Stimulated activated CD8-positive, alpha-beta memory T cell treated with anti-CD3 and anti-CD28 coated beads, Interleukin-4, amount 100 ng/mL, for 48 hours (primary cell): Measurements from ENCODE around the gene ARHGEF3.
"Not testable (repeated sequence)": the region's sequence is repeated elsewhere in the genome, so short reads cannot be mapped to it uniquely, and the experiment has no call there.

Experiments
- DNase-seq: peaks from one replicate; pipeline ENCODE4 v3.0.0-alpha.2; 2020

ARHGEF3 gene

DNA sequence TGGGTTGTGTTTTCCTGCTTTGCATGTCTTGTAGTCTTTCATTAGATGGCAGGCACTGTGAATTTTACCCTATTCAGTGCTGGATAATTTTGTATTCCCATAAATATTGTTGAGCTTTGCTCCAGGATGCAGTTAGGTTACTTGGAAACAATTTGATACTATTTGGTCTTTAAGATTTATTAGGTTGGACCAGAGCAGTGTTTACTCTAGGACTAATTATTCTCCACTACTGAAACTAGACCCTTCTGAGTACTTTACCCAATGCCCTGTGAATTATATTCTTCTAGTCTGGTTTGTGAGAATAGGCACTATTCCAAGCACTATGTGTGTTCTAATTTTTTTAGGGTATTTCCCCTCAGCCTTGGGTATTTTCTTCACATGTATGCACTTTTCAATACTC is 80.9 kb downstream of the ARHGEF3 start:
- DNase-seq, result no peak

DNA sequence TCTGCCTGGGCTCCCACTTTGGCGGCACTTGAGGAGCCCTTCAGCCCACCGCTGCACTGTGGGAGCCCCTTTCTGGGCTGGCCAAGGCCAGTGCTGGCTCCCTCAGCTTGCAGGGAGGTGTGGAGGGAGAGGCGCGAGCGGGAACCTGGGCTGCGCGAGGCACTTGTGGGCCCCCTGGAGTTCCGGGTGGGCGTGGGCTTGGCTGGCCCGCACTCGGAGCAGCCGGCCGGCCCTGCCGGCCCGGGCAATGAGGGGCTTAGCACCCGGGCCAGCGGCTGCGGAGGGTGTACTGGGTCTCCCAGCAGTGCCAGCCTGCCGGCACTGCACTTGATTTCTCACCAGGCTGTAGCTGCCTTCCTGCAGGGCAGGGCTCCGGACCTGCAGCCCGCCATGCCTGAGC is 82.9 kb downstream of the ARHGEF3 start:
- DNase-seq, result not testable (repeated sequence)

DNA sequence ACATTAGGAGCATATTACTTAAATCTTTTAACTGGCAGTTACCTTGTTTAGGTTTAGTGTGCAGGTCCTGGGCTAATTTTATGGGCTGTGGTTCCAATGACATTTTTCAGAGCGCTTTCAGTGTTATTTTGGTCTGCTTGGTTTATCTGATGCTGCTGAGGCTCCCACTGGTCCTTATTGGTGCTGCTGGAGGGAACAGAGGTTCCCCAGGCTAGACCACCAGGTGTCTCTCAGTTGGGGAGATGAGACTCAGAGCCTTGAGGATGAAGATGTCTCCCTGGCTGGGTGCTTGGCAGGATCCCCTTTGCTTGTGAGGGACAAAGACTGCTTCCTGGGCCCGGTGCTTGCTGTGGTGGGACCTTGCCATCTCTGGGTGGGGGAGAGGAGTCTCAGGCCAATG is 90.4 kb downstream of the ARHGEF3 start:
- no peak for DNase-seq

DNA sequence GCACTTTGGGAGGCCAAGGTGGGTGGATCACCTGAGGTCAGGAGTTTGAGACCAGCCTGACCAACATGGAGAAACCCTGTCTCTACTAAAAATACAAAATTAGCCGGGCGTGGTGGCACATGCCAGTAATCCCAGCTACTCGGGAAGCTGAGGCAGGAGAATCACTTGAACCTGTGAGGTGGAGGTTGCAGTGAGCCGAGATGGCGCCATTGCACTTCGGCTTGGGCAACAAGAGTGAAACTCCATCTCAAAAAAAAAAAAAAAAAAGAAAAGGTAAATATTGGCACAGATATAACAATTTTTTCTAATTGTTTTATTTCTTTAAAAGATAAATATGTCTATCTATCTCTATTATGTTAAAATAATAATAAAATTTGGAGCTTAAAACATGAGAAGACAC is 94.3 kb downstream of the ARHGEF3 start:
- peak; percentile 44 for DNase-seq

DNA sequence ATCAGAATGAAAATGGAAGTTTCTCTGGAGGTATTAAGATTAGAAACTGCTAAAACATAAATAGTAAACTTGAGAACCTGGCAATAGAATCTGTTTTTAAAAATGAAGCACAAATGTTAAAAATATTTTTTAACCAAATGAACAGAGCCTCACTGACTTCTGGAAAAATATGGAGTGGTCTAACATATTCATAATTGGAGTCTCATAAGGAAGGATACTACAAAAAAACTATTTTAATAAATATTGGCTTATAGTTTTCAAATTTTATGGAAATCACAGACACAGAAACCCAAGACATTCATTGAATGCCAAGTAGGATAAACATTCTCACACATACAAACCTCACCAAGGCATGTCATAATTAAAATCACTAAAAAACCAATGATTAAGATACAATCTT is 95.1 kb downstream of the ARHGEF3 start:
- DNase-seq, result no peak

DNA sequence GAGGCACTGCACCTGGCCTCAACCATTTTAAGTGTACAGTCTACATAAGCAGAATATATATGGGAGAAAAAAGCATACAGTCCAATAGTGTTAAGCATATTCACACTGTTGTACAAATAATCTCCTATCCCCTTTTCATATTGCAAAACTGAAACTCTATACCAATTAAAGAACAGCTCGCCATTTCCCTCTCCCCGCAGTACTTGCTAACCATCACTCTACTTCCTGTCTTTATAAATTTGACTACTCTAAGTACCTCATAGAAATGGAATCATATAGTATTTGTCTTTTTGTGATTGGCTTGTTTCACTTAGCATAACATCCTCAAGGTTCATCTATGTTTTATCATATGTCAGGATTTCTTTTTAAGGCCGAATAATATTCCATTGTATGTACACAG is 97.0 kb downstream of the ARHGEF3 start:
- DNase-seq, result no peak

DNA sequence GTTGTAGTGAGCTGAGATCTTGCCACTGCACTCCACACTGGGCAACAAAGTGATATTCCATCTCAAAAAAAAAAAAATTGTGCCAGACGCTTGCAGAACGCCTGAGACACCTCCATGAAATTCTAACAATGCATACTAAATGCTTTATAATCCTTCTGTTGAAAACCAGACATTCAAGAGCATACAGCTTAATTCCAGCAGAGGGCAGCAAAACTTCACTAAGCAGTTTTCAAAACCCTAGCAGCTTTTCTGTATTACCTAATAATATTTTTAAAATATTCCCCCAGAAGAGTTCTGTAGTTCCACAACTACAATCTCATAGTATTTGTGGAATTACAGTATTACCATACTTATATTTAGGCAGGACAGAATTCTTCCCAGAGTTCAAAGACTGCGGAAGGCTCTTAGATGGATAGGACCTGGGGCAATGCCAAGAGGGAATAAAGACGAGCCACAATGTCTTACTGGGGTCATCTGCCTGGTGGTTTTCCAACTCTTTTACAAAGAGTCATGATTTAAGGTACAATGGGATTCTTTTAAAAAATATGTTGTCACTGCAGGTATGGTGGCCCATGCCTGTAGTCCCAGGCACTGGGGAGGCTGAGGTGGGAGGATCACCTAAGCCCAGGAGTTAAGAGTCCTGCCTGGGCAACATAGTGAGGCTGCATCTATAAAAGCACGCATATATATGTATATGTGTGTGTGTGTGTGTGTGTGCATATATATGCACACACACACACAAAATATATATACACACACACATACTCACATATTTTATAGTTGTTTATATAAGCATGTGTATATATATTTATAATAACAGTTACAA is 99.0 kb downstream of the ARHGEF3 start:
- DNase-seq, result peak; percentile 50

DNA sequence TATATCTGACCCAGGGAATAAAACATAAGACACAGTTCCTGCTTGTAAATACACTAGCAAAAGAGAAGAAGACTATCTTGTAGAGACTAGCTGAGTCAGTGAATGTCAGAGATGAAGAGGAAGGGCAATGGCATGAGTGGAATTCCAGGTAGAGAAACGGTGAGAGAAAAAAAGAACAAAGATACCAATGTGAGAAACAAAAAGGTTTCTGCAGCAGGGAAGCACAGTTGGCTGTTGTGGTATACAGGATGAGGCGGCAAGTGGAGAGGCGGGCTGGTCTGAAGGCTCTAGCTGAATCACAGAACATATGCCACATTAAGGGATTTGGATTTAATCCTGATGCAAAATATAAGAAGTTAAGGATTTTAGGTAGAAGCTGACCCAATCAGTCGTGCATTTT is 101.6 kb downstream of the ARHGEF3 start:
- DNase-seq, result no peak

DNA sequence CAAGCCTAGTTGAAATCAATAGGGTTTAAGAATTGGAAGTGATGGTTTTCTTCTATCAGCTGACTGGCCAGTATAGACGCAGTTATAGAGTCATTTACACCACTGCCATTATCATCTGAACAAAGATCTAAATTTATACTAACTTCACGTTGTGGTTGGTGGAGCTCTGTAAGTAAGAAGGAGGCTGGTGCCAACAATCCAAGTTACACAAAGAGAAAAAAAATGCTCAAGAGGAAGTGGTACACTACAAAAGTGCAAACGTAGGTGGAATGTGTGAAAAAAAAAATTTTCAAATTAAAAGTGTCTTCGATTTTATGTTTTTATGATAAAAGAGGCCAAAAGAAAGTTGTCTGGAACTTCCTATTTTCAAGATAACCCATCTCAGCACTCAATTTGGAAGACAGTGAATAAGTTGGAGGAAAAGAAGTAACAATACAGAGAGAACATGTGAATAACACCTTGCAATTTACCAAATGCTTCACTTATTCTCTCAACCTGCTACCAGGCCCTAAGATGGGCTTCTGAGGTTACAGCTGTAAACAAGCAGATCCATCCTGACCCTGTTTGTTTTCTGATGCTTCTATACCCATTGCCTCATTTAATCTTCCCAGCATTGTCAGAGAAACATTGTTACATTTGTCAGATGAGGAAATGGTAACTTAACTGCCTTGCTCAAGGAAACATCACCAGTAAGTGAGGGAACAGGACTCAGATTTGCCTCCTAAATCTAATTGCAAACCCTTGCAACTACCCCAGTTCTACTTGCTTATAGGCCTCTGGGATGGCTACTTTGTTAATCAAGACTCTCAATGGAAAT is 106.7 kb downstream of the ARHGEF3 start:
- no peak for DNase-seq

DNA sequence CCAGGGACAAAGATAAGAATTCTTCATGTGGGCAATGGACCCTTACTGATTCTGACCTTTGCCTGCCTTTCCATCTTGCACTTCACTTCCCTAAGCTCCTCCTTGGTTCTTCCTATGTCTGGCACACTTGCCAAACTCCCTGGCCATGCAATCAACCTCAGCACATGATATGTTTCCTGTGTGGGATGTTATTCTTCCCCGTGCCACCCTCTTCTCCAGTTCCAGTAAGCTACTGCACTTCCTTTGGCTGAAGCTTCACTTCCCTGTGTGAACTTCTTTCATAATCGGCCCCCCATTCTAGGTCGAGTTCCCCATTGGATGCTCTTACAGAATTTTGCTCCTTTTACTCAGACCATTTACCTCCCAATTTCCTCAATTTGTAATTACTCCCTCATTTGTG is 108.0 kb downstream of the ARHGEF3 start:
- DNase-seq, result no peak

DNA sequence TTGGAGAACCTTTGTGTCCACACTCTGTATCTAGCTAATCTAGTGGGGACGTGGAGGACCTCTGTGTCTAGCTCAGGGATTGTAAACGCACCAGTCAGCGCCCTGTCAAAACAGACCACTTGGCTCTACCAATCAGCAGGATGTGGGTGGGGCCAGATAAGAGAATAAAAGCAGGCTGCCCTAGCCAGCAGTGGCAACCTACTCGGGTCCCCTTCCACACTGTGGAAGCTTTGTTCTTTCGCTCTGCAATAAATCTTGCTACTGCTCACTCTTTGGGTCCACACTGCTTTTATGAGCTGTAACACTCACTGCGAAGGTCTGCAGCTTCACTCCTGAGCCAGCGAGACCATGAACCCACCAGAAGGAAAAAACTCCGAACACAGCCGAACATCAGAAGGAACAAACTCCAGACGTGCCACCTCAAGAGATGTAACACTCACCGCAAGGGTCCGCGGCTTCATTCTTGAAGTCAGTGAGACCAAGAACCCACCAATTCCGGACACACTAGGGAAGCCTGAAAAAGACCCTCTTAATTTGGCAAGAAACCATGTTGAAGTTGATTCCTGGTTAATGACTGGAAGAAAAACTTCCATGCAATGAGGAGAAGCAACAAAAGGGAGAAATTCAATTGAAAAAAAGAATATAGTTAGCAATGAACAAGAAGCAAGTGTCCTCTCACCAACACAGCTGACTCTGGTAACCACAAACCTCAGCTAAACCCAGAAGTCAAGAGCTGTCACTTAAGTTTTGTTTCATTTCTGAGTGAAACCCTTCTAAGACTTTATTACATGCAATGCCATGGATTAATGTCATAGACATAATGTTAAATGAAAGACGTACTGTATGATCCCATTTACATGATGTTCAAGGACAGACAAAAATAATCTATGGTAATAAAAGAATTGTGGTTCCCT is 109.0 kb downstream of the ARHGEF3 start:
- not testable (repeated sequence) for DNase-seq

DNA sequence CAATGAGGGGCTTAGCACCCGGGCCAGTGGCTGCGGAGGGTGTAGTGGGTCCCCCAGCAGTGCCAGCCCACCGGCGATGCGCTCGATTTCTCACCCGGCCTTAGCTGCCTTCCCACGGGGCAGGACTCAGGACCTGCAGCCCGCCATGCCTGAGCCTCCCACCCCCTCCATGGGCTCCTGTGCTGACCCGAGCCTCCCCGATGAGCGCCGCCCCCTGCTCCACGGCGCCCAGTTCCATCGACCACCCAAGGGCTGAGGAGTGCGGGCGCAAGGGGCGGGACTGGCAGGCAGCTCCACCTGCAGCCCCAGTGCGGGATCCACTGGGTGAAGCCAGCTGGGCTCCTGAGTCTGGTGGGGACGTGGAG is 109.8 kb downstream of the ARHGEF3 start:
- not testable (repeated sequence) for DNase-seq

DNA sequence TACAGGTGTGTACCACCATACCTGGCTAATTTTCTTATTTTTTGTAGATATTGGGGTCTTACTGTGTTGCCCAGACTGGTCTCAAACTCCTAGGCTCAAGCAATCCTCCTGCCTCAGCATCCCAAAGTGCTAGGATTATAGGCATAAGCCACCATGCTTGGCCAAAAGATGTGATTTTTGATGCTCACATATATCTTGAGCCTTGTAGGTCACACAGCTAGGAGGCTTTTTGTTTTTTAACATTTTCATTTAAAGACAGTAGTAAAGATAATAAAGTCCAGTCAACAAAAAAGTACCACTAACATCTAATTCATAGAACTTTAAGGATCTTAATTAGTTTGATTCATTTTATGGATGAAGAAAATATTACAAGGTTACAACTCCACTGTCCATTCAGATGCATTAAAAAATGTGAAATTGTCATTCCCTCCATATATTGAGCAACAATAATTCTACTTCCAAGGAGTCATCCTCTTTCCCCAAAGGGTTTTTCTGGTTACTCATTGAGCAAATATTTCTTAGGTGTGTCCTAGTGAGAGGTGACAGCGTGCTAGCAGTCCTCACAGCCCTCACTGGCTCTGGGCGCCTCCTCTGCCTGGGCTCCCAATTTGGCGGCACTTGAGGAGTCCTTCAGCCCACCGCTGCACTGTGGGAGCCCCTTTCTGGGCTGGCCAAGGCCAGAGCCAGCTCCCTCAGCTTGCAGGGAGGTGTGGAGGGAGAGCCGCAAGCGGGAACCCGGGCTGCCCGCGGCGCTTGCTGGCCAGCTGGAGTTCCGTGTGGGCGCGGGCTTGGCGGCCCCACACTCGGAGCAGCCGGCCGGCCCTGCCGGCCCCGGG is 110.4 kb downstream of the ARHGEF3 start:
- no peak for DNase-seq

DNA sequence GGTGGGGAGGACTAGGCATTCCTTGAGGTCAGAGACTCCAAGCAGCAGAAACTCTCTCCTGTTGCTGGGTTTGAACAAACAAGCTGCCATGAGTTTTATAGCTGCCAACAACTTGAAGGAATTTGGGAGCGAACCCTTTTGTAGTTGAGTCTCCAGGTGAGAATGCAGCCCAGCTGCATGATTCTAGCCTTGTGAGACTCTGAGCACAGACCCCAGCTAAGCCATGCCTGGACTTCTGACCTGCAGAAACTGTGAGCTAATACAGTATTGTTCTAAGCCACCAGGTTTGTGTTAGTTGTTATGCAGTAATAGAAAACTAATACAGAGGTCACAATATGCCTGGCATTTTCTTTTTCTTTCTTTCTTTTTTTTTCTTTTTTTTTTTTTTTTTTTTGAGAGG is 112.4 kb downstream of the ARHGEF3 start:
- no peak for DNase-seq

DNA sequence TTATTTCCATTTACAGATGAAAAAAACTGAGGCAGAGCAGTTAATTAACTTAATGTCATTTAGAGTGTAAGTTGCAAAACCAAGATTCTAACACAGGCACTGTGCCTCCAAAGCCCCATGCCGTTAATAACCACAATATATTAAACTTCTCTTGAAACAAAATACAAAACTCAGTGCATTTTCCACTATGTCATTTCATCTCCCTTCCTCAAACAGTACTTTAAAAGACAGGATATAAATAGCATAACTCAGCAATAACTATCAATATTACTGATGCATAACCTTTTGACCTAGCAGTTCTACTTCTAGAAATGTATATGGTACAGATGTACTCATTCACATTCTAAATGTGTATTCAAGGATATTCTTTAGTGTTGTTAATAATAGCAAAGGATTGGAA is 113.6 kb downstream of the ARHGEF3 start:
- no peak for DNase-seq

DNA sequence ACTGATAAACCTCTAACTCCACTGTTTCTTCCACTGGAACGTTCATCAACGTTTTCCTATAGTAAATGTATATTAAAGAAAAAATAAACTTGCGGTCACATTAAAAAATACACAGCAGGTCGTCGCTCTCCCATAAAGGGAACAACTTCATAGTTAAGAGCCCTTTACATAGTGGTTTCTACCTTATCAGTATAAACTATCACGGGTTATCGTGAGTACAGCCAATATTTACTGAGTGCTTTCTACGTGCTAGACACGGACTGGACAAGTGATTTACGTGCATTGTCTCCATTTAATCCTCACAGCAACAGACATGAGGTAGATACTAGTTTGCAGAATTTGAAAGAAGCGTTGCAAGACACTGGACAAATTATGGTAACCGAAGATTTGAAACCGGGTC is 117.7 kb downstream of the ARHGEF3 start:
- DNase-seq, result no peak

DNA sequence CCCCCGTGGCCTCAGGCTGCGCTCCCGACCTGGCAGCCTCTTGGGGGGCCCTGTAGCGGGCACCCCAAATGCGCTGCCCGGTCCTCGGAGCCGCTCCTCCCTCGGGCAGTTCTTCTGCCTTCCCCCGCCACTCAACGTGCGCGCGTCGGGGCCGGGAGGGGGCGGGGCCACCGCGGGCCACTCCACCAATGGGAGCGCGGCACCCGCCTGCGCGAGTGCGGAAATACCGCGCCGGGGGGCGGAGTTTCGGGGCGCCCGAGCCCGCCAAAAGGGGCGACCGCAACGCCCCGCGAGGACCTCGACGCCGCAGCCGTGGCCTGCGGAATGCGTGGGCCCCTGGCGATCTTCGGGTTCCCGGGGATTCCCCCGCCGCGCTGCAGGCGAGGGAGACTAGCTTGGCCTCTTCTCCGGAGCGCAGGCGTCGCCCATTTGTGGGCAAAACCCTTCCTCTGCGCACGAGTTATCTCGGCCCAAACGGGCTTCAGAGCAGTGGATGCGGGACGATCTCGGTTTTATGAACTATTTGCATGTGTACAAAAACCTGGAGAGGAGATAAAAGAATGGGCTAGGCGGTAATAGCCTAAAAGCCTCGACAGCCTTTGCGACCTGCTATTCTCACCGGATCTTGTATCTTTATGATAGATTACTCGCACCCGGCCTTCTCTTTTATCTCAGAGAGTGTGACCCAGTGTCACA is 118.5 kb downstream of the ARHGEF3 start, which contains the start of gene TASOR:
TSS of gene TASOR (minus strand) at position 144 of the 696 bp plus-strand sequence. CDS start 259 bp downstream, outside the sequence.
- DNase-seq, result peak; percentile 88

DNA sequence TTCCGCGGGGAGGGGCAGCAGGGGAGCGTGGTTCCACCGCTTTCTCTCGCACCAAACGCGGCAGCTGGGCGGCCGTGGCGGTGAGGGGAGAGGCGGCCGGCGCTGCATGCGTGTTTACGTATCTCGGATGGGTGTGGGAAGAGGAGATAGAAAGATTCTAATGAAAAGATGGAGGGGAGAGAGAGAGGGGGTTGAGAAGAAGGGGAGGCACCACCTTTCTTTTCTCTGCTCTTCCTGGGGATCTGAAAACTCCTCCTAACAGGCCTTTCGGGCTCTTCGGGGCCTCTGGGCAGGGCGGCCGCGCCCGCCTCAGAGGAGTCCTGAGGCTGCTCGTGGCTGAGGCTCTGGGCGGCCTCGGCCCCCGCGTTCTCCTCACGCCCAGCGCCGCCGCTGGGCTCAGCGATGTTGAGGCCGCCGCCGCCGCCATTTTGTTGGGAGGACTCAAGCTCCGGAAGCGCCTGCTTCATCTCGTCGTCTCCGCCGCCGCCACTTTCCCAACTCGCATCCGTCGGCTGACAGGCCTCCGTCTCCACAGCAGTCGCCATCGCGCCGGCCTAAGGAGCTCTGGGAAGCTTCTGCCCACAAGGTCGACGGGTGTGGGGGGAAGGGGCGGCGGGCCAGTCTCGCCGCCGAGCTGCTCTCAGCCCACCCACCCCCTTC is 119.2 kb downstream of the ARHGEF3 start:
- DNase-seq, result peak; percentile 83

DNA sequence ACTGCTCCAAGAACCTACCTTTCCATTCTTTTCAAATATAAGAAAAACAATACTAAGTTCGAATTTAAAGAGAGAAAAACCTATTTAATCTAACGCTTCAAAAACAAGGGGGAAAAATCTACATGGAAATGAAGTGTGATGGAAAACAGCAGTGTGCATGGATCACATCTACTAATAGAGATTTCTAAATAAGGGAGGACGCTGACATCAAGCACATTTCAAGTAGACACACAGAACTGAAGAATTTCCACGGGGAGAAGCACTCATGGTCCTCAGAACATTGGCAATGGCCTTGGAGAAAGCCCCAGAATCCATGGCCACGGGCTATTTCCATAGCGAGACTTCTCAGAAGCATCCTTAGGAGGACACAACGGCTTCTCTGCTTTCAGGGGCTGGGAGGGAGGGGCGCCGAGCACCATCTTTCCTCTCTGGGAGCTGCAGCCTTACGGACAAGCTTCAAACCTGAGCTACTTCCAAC is 119.7 kb downstream of the ARHGEF3 start:
- no peak for DNase-seq

DNA sequence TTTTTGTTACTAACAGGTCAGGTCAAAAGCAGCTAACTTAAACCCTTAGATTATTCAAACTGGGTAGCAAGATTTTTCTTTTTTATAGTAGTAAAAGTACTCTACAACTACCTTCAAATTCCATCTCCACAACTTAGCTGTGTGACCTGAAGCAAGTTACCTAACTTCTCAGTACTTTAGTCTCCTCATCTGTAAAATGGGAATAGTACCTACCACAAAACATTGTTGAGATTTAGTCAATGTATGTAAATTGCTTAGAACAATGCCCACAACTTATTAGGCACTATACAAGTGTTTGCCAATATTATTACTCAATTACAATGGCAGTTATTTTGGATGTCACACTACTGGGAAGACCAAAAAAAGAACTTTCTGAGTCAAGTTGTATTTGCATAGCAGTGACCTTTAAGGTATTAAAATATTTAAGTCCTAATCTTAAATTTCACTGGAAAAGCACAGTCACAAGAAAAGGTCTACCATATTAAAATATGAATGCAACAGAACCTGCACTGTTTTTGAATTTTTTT is 121.6 kb downstream of the ARHGEF3 start:
- DNase-seq, result no peak
